VCaP (cell line): ENCODE results near the gene RAB11B.
"Not testable (repeated sequence)": the region's sequence is repeated elsewhere in the genome, so short reads cannot be mapped to it uniquely, and the experiment has no call there.

ENCODE experiments used
- H3K27ac ChIP-seq: fragments of 450-650 bp; 2 replicates; pipeline ENCODE4 v1.5.1; 2017
- TF ChIP-seq, protein P1 (sequence below): fragments of 450-650 bp; conservative IDR thresholded peaks from 2 replicates; pipeline ENCODE4 v1.5.1; 2017; ENCODE audit warnings: mild to moderate bottlenecking, moderate library complexity

The RAB11B gene

DNA sequence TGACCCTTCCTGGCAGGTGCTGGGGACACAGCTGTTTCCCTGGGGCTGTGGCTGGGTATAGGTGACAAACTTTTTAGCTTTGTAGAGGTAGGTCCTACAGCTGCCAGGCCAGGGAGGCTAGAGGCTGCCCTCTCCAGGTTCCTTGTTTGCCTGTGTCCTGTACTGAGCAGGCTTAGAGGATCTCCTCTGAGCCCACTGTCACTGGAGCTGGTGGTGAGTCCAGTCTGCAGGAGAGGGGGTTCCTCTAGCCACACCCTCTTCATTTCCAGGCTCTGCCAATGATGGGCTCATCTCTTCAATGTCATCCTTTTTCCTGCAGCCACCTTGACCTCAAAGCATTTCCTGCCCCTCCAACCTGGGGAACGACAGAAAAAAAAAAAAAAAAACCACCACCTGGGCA lies 12.6 kb upstream of the RAB11B start:
- no peak overlapping the region for H3K27ac ChIP-seq
- TF ChIP-seq, protein P1, sequence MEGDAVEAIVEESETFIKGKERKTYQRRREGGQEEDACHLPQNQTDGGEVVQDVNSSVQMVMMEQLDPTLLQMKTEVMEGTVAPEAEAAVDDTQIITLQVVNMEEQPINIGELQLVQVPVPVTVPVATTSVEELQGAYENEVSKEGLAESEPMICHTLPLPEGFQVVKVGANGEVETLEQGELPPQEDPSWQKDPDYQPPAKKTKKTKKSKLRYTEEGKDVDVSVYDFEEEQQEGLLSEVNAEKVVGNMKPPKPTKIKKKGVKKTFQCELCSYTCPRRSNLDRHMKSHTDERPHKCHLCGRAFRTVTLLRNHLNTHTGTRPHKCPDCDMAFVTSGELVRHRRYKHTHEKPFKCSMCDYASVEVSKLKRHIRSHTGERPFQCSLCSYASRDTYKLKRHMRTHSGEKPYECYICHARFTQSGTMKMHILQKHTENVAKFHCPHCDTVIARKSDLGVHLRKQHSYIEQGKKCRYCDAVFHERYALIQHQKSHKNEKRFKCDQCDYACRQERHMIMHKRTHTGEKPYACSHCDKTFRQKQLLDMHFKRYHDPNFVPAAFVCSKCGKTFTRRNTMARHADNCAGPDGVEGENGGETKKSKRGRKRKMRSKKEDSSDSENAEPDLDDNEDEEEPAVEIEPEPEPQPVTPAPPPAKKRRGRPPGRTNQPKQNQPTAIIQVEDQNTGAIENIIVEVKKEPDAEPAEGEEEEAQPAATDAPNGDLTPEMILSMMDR = no peak

- not testable (repeated sequence) for H3K27ac ChIP-seq
Observed at GRCh38 chr19:8379156-8379891, 10.8 kb upstream of the RAB11B start.

DNA sequence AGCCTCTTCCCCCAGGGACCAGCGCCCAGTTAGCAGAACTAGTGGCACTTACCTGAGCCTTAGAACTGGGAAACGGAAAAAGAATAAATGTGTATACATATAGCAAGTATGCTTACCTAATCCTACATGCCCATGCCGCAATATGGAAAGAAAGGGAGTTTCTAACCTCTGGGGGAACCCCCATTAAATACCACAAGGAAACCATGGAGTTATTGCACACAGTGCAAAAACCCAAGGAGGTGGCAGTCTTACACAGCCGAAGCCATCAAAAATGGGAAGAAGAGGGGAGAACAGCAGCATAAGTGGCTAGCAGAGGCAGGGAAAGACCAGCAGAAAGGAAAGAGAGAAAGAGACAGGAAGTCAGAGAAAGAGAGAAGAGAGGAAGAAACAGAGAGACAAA lies 5.6 kb upstream of the RAB11B start:
- not testable (repeated sequence) for H3K27ac ChIP-seq

- H3K27ac ChIP-seq = not testable (repeated sequence)
Observed at GRCh38 chr19:8385103-8385502, 5.1 kb upstream of the RAB11B start.

DNA sequence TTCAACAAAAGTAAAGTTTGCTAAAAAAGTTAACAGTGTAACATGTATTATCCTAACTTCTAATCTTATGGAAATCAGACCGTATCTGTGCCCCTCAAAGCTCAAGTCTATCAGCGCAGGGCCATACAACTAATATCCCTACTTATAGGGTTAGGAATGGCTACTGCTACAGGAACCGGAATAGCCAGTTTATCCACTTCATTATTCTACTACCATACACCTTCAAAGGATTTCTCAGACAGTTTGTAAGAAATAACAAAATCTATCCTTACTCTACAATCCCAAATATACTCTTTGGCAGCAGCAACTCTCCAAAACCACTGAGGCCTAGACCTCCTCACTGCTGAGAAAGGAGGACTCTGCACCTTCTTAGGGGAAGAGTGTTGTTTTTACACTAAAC lies 4.6 kb upstream of the RAB11B start:
- H3K27ac ChIP-seq = not testable (repeated sequence)

DNA sequence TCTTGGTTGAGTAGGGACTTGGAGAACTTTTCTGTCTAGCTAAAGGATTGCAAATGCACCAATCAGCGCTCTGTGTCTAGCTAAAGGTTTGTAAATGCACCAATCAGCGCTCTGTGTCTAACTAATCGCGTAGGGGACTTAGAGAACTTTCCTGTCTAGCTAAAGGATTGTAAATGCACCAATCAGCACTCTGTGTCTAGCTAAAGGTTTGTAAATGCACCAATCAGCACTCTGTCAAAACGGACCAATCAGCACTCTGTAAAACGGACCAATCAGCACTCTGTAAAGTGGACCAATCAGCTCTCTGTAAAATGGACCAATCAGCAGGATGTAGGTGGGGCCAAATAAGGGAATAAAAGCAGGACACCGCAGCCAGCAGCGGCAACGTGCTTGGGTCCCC lies 3.7 kb upstream of the RAB11B start:
- not testable (repeated sequence) for H3K27ac ChIP-seq

GRCh38 chr19:8386990-8387389 lies 3.2 kb upstream of the RAB11B start:
- H3K27ac ChIP-seq = no peak overlapping the region; the same call in 1 of the 2 replicates
- TF ChIP-seq, protein P1 = no peak

- TF ChIP-seq, protein P1 = no peak
- peak overlapping the region; percentile 34 for H3K27ac ChIP-seq
Observed at GRCh38 chr19:8387688-8388611, 2.2 kb upstream of the RAB11B start.

DNA sequence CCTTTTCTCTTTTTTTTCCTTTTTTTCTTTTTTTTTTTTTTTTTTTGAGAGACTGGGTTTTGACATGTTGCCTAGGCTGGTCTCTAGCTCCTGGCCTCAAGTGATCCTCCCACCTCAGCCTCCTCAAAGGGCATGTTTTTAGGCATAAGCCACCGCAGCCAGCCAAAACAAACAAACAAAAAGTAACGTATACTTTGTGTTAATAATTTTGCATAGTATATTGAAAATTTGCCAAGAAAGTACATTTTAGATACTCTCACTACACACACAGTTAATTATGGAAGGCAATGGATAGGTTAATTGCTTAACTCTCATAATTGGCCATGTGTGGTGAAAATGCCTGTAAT lies 1.6 kb upstream of the RAB11B start:
- peak overlapping the region; percentile 34; the same call in 1 of the 2 replicates for H3K27ac ChIP-seq
- TF ChIP-seq, protein P1 = no peak

DNA sequence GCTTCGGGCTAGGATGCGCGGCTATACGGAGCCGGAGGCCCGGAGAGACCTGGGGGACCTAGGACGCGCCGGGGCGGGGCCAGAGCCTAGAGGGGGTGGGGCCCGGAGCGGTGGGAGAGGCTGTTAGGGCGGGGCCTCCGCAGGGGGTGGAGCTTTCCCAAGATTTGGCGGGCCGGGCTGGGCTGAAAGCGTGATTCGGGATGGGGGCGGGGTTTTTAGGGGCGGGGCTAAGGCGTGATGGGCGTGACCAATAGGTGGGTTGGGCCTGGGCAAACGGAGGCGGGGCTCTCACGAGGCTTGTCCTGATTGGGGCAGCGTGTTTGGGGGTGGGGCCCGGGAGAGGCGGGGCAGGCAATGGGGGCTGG lies 439 bp downstream of the RAB11B start:
- TF ChIP-seq, protein P1 = no peak
- H3K27ac ChIP-seq = peak overlapping the region; percentile 94
